GM12878 (cell line): ENCODE data around the gene GNG13.

ENCODE experiments used
- ASH2L ChIP-seq: fragments of 300-600, 200-600 bp; sonication (generic); IDR thresholded peaks from 2 replicates; pipeline ENCODE4 v1.6.1; 2017; ENCODE audit warnings: low read depth, mild to moderate bottlenecking, borderline replicate concordance
- CHD1 ChIP-seq: IDR thresholded peaks from 2 replicates; pipeline ENCODE4 v1.6.1; 2012; ENCODE audit warnings: low read depth, low read length, improper control_type of control experiment
- EP300 ChIP-seq, 2 experiments: fragments of 150-350 bp in 1 of 2; IDR thresholded peaks; 2 replicates each; pipeline ENCODE4 v1.6.1; 2011 to 2012; ENCODE audit warnings: low read depth in 2 of 2, low read length in 2 of 2, borderline replicate concordance in 1 of 2, improper control_type of control experiment in 1 of 2, inconsistent platforms in 1 of 2; ENCODE audit not compliant: control insufficient read depth in 1 of 2
- MTA3 ChIP-seq: IDR thresholded peaks from 2 replicates; pipeline ENCODE4 v1.6.1; 2012; ENCODE audit warnings: low read length, inconsistent platforms, borderline replicate concordance
- YY1 ChIP-seq: IDR thresholded peaks from 2 replicates; pipeline ENCODE4 v1.6.1; 2011; ENCODE audit warnings: low read depth, mild to moderate bottlenecking, low read length
- TF ChIP-seq, protein P1 (sequence below), 3 experiments: IDR thresholded peaks in 2 of 3; conservative IDR thresholded peaks in 1 of 3; 2 replicates each; pipeline ENCODE4 v1.5.1; 2011; ENCODE audit warnings: low read depth in 3 of 3, low read length in 3 of 3, mild to moderate bottlenecking in 3 of 3, control low read depth in 2 of 3, moderate library complexity in 2 of 3, inconsistent platforms in 1 of 3, mixed read lengths in 1 of 3; ENCODE audit not compliant: control insufficient read depth in 2 of 3, insufficient read depth in 1 of 3; ENCODE audit errors: extremely low read depth in 1 of 3

DNA sequence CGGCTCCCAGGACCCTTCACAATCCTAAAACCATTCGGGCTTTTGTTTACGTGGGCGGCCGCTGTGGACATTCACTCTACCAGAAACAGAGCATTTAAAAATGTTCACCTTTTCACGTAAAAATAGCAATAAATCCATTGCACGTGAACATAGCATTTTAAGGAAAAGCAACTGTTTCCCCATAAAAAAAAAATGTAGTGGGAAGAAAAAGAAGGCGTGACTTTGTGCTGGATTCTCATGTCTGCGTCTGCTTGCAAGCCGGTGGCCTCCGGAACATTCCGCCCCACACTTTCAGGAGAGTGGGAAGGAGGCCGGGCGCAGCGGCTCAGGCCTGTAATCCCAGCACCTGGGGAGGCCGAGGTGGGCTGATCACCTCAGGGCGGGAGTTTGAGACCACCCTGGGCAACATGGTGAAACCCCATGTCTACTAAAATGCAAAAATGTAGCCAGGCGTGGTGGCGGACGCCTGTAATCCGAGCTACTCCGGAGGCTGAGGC lies 13.4 kb upstream of the GNG13 start:
- TF ChIP-seq, protein P1, sequence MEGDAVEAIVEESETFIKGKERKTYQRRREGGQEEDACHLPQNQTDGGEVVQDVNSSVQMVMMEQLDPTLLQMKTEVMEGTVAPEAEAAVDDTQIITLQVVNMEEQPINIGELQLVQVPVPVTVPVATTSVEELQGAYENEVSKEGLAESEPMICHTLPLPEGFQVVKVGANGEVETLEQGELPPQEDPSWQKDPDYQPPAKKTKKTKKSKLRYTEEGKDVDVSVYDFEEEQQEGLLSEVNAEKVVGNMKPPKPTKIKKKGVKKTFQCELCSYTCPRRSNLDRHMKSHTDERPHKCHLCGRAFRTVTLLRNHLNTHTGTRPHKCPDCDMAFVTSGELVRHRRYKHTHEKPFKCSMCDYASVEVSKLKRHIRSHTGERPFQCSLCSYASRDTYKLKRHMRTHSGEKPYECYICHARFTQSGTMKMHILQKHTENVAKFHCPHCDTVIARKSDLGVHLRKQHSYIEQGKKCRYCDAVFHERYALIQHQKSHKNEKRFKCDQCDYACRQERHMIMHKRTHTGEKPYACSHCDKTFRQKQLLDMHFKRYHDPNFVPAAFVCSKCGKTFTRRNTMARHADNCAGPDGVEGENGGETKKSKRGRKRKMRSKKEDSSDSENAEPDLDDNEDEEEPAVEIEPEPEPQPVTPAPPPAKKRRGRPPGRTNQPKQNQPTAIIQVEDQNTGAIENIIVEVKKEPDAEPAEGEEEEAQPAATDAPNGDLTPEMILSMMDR (IDR thresholded peaks at IDR 0.05 in 2 of 3, conservative IDR thresholded peaks at IDR 0.05 in 1 of 3; ENCODE audit: control insufficient read depth in 2 of 3, extremely low read depth in 1 of 3, insufficient read depth in 1 of 3, low read depth in 3 of 3, low read length in 3 of 3), result no peak
- TF ChIP-seq MTA3 (no peak), YY1 (no peak), ASH2L (no peak), CHD1 (no peak), EP300 (IDR thresholded peaks at IDR 0.05; ENCODE audit: borderline replicate concordance in 1 of 2, control insufficient read depth in 1 of 2, low read depth in 2 of 2, low read length in 2 of 2) (no peak)
